Measurements from ENCODE around the gene AUTS2. TPM values are rescaled to one million over a fixed set of nuclear protein-coding genes. Genes with fewer than 3 reads are reported as not detected.

The AUTS2 gene
- total and polyA plus RNA-seq, 2 donors (not counting 1 experiment from before 2014, with no cell fraction given): 0.60 to 9.1 TPM

DNA sequence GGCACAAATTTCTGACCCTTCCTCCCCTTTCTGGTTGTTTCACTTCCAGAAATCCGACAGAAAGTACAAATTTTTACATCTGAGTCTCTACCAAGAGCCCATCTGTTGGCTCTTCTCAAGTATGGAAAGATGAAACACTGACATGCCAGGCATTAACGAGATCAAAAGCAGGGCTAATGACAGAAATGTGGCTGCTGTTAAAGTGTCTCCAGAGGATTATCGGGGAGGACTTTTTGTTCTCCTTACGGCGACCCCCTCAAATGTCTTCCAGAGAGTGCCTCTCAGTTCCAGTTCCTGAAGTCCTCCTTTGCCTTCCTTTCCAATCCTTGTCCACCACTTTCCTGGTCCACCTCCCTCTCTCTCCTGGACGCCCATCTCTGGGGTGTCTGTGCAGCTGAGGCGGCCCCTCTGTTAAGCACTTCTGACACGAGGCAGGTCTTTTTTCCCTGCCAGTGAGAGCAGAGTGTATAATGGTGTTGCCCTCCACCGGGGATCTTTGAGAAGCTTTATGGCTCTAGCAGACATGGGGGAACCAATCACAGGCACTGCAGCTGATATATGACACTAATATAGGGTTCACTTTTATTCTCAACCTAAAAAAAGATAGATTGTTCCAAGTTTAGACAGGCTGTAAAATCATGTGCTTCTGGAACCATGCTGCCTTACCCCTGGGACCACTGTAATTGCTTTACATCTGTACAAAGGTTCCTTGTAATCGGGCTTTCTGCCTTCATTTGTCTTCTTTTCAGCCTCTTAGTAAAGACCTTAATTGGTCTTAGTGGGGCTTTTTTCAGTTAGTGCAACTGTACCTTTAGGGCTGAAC, 757.1 kb downstream of the AUTS2 start:
- H3K9ac ChIP-seq (ENCODE audit: insufficient read depth, low read length): no peak overlapping the region
- H3K4me3 ChIP-seq (replicated peaks in 1 of 4; ENCODE audit: control extremely low read depth in 1 of 4, insufficient read depth in 1 of 4, low read depth in 3 of 4, low read length in 4 of 4): no peak overlapping the region
- H3K79me2 ChIP-seq (ENCODE audit: control insufficient read depth, insufficient read depth, low read length): no peaks in the 10 kb centered on the region
- no peak overlapping the region for H2AFZ ChIP-seq (ENCODE audit: low read length)
- H3K4me1 ChIP-seq (ENCODE audit: control insufficient read depth, extremely low read depth, insufficient read depth, low read length): no peaks in the 10 kb centered on the region
- no peak overlapping the region for H3K4me2 ChIP-seq (ENCODE audit: extremely low read depth, insufficient read depth, low read length)
- H3K36me3 ChIP-seq (ENCODE audit: control insufficient read depth, insufficient read depth, low read length): no peaks in the 10 kb centered on the region
- no peak overlapping the region for H3K27ac ChIP-seq (ENCODE audit: insufficient read depth, low read length)
- no peaks in the 10 kb centered on the region for H4K20me1 ChIP-seq (ENCODE audit: control insufficient read depth, extremely low read depth, insufficient read depth, low read length)
- no peaks in the 10 kb centered on the region for H3K27me3 ChIP-seq (ENCODE audit: control insufficient read depth, insufficient read depth, low read length)
- H3K9me3 ChIP-seq (ENCODE audit: control insufficient read depth, insufficient read depth, low read depth, low read length): no peaks in the 10 kb centered on the region
- TF ChIP-seq EZH2 (IDR thresholded peaks at IDR 0.05; ENCODE audit: low read length, missing control alignments): no peak
- TF ChIP-seq, protein P1, sequence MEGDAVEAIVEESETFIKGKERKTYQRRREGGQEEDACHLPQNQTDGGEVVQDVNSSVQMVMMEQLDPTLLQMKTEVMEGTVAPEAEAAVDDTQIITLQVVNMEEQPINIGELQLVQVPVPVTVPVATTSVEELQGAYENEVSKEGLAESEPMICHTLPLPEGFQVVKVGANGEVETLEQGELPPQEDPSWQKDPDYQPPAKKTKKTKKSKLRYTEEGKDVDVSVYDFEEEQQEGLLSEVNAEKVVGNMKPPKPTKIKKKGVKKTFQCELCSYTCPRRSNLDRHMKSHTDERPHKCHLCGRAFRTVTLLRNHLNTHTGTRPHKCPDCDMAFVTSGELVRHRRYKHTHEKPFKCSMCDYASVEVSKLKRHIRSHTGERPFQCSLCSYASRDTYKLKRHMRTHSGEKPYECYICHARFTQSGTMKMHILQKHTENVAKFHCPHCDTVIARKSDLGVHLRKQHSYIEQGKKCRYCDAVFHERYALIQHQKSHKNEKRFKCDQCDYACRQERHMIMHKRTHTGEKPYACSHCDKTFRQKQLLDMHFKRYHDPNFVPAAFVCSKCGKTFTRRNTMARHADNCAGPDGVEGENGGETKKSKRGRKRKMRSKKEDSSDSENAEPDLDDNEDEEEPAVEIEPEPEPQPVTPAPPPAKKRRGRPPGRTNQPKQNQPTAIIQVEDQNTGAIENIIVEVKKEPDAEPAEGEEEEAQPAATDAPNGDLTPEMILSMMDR (conservative IDR thresholded peaks at IDR 0.05 in 1 of 2, IDR thresholded peaks at IDR 0.05 in 1 of 2; ENCODE audit: low read depth in 1 of 2, low read length in 2 of 2): no peak
- DNase-seq (ENCODE audit: low read depth in 2 of 2): no peak

DNA sequence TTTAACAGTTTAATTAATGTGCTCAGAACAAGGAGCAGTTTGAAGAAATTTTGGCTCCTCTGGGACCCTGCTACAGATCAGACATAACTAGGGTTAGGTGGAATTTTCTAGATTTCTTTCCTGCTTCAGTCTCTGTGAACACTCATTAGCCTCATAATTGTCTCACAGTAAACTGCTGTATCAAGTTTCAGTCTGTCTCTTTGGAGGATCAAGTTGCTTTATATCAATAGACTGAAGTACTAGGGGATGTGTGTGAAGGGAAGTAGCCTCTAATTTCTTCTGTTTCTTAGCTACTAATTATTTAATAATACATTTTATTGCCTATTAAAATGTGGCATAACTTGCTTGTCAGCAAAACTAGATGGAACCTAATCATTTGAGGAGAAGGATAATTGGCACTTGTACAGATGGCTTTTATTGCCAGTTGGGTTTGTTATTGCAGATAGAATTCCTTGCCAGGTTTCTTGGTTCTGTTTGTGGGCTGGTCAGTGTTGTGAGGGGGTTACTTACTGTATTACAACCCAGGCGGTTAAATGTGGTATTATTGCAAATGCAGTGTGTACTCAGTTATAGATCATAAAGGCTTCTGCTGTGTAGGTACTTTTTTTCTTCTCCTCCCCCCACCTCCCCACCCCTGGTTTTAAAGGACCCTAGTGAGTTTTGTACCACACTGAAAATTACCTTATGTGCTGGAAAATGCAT, 758.0 kb downstream of the AUTS2 start:
- Histone ChIP-seq H2AFZ (ENCODE audit: low read length) (no peak overlapping the region), H3K4me3 (replicated peaks in 1 of 4; ENCODE audit: control extremely low read depth in 1 of 4, insufficient read depth in 1 of 4, low read depth in 3 of 4, low read length in 4 of 4) (no peak overlapping the region), H4K20me1 (ENCODE audit: control insufficient read depth, extremely low read depth, insufficient read depth, low read length) (peaks cover 2% of the 10 kb centered on the region), H3K79me2 (ENCODE audit: control insufficient read depth, insufficient read depth, low read length) (no peaks in the 10 kb centered on the region), H3K9ac (ENCODE audit: insufficient read depth, low read length) (no peak overlapping the region), H3K27ac (ENCODE audit: insufficient read depth, low read length) (no peak overlapping the region), H3K4me2 (ENCODE audit: extremely low read depth, insufficient read depth, low read length) (no peak overlapping the region), H3K36me3 (ENCODE audit: control insufficient read depth, insufficient read depth, low read length) (no peaks in the 10 kb centered on the region), H3K27me3 (ENCODE audit: control insufficient read depth, insufficient read depth, low read length) (no peaks in the 10 kb centered on the region), H3K4me1 (ENCODE audit: control insufficient read depth, extremely low read depth, insufficient read depth, low read length) (no peaks in the 10 kb centered on the region), H3K9me3 (ENCODE audit: control insufficient read depth, insufficient read depth, low read depth, low read length) (no peaks in the 10 kb centered on the region)
- TF ChIP-seq, protein P1 (conservative IDR thresholded peaks at IDR 0.05 in 1 of 2, IDR thresholded peaks at IDR 0.05 in 1 of 2; ENCODE audit: low read depth in 1 of 2, low read length in 2 of 2): no peak
- no peak for TF ChIP-seq EZH2 (IDR thresholded peaks at IDR 0.05; ENCODE audit: low read length, missing control alignments)
- no peak for DNase-seq (ENCODE audit: low read depth in 2 of 2)

DNA sequence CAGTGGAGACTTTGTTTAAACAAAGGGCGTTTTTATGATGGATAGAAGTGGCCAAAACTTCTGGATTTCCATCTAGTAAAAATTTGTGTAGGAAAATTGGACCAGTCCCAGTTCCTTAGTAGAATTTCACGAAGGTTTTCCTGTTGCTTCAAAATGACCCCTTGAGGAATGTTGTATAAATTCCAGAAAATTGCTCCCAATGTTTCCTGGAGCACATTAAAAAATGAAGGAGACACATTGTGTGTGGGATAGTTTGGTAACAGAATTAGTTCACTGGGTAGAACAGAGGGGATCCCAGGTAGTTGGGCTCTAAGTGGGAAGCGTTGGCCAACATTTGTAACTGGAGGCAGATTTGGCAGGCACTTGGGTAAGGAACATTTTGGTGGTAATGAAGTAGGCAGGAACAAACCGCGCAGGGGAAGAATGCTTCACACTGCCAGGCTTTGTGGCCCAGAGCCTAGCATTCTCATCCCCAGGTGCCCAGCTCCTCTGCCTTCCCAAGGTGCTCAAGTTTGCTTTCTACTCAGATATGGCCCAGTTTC, 758.6 kb downstream of the AUTS2 start:
- Histone ChIP-seq H3K4me1 (ENCODE audit: control insufficient read depth, extremely low read depth, insufficient read depth, low read length) (no peaks in the 10 kb centered on the region), H3K27me3 (ENCODE audit: control insufficient read depth, insufficient read depth, low read length) (no peaks in the 10 kb centered on the region), H3K4me3 (replicated peaks in 1 of 4; ENCODE audit: control extremely low read depth in 1 of 4, insufficient read depth in 1 of 4, low read depth in 3 of 4, low read length in 4 of 4) (no peak overlapping the region), H3K27ac (ENCODE audit: insufficient read depth, low read length) (no peak overlapping the region), H3K36me3 (ENCODE audit: control insufficient read depth, insufficient read depth, low read length) (no peaks in the 10 kb centered on the region), H2AFZ (ENCODE audit: low read length) (no peak overlapping the region), H4K20me1 (ENCODE audit: control insufficient read depth, extremely low read depth, insufficient read depth, low read length) (peaks cover 2% of the 10 kb centered on the region), H3K9ac (ENCODE audit: insufficient read depth, low read length) (no peak overlapping the region), H3K79me2 (ENCODE audit: control insufficient read depth, insufficient read depth, low read length) (no peaks in the 10 kb centered on the region), H3K4me2 (ENCODE audit: extremely low read depth, insufficient read depth, low read length) (no peak overlapping the region), H3K9me3 (ENCODE audit: control insufficient read depth, insufficient read depth, low read depth, low read length) (no peaks in the 10 kb centered on the region)
- TF ChIP-seq, protein P1 (conservative IDR thresholded peaks at IDR 0.05 in 1 of 2, IDR thresholded peaks at IDR 0.05 in 1 of 2; ENCODE audit: low read depth in 1 of 2, low read length in 2 of 2): no peak
- TF ChIP-seq EZH2 (IDR thresholded peaks at IDR 0.05; ENCODE audit: low read length, missing control alignments): no peak
- DNase-seq (ENCODE audit: low read depth in 2 of 2): no peak
